ENCODE results near the gene OTOGL. TPM values are rescaled to one million over a fixed set of nuclear protein-coding genes. Genes with fewer than 3 reads are reported as not detected.

OTOGL gene
- polyA plus RNA-seq, 1 donor from 2014 or later: 0.33 TPM

- no peak overlapping the region for H3K27ac ChIP-seq (ENCODE audit: low read length)
- no peaks in the 10 kb centered on the region for H3K27me3 ChIP-seq (ENCODE audit: insufficient read depth, low read depth, low read length)
- H4K20me1 ChIP-seq (ENCODE audit: insufficient read depth): no peaks in the 10 kb centered on the region
- no peak overlapping the region for H3K4me3 ChIP-seq (ENCODE audit: low read length)
- no peak overlapping the region for H3K4me2 ChIP-seq (ENCODE audit: low read length)
- H3K9me2 ChIP-seq (ENCODE audit: insufficient read depth, low read length): no peaks in the 10 kb centered on the region
- H3F3A ChIP-seq (ENCODE audit: insufficient read depth, low read length, poor library complexity, severe bottlenecking): no peaks in the 10 kb centered on the region
- H2AFZ ChIP-seq (ENCODE audit: low read depth, low read length): no peak overlapping the region
- TF ChIP-seq EP300 (conservative IDR thresholded peaks at IDR 0.05; ENCODE audit: poor library complexity, severe bottlenecking) (no peak), POLR2AphosphoS5 (IDR thresholded peaks at IDR 0.05) (no peak)
- H3K9me3 ChIP-seq (ENCODE audit: low read length): no peaks in the 10 kb centered on the region
- no peaks in the 10 kb centered on the region for H3K79me2 ChIP-seq (replicated peaks; ENCODE audit: insufficient read depth, low read length)
- no peaks in the 10 kb centered on the region for H3K36me3 ChIP-seq (ENCODE audit: insufficient read depth, low read length)
- H3K9ac ChIP-seq (ENCODE audit: low read length): no peak overlapping the region
Measured at GRCh38 chr12:80187660-80188090, 88.3 kb downstream of the OTOGL start.

DNA sequence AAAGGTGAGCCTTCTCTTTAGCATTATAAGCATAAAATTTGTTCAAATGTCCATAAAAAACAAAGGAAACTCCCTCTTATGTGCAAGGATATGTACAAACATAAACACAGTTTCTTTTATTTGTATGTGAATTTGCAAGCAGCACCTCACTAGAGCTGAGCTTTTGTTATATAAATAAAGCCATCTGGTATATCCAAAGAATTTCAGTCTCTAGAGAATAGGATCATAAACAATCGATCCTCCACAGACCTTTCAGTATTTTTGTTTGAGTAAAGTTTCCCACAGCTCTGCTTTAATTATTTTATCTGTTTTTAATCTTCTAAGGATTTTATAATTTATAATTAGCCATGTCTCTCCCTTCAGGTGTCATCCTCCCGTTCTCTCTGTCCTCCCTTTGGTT is 89.2 kb downstream of the OTOGL start:
- H3K79me2 ChIP-seq (replicated peaks; ENCODE audit: insufficient read depth, low read length): no peaks in the 10 kb centered on the region
- no peak overlapping the region for H3K9ac ChIP-seq (ENCODE audit: low read length)
- no peak overlapping the region for H2AFZ ChIP-seq (ENCODE audit: low read depth, low read length)
- no peaks in the 10 kb centered on the region for H4K20me1 ChIP-seq (ENCODE audit: insufficient read depth)
- no peak overlapping the region for H3K4me2 ChIP-seq (ENCODE audit: low read length)
- H3K9me2 ChIP-seq (ENCODE audit: insufficient read depth, low read length): no peaks in the 10 kb centered on the region
- no peak overlapping the region for H3K4me3 ChIP-seq (ENCODE audit: low read length)
- no peaks in the 10 kb centered on the region for H3K36me3 ChIP-seq (ENCODE audit: insufficient read depth, low read length)
- no peaks in the 10 kb centered on the region for H3K9me3 ChIP-seq (ENCODE audit: low read length)
- no peaks in the 10 kb centered on the region for H3K27me3 ChIP-seq (ENCODE audit: insufficient read depth, low read depth, low read length)
- TF ChIP-seq EZH2 (IDR thresholded peaks at IDR 0.05; ENCODE audit: borderline replicate concordance, insufficient read depth, low read length, poor library complexity, severe bottlenecking) (no peak), POLR2AphosphoS5 (IDR thresholded peaks at IDR 0.05) (no peak), REST (IDR thresholded peaks at IDR 0.05; ENCODE audit: borderline replicate concordance) (no peak), TAF1 (IDR thresholded peaks at IDR 0.05; ENCODE audit: low read depth) (no peak), SMC3 (conservative IDR thresholded peaks at IDR 0.05; ENCODE audit: poor library complexity) (no peak), CTCF (IDR thresholded peaks at IDR 0.05; ENCODE audit: poor library complexity, severe bottlenecking) (no peak), RAD21 (conservative IDR thresholded peaks at IDR 0.05) (no peak), EP300 (conservative IDR thresholded peaks at IDR 0.05; ENCODE audit: poor library complexity, severe bottlenecking) (no peak), MXI1 (conservative IDR thresholded peaks at IDR 0.05; ENCODE audit: poor library complexity, severe bottlenecking) (no peak)
- H3F3A ChIP-seq (ENCODE audit: insufficient read depth, low read length, poor library complexity, severe bottlenecking): no peaks in the 10 kb centered on the region
- H3K27ac ChIP-seq (ENCODE audit: low read length): no peak overlapping the region

- H3K27ac ChIP-seq (ENCODE audit: low read length): no peak overlapping the region
- H2AFZ ChIP-seq (ENCODE audit: low read depth, low read length): no peak overlapping the region
- no peaks in the 10 kb centered on the region for H3K36me3 ChIP-seq (ENCODE audit: insufficient read depth, low read length)
- H4K20me1 ChIP-seq (ENCODE audit: insufficient read depth): no peaks in the 10 kb centered on the region
- H3K79me2 ChIP-seq (replicated peaks; ENCODE audit: insufficient read depth, low read length): no peaks in the 10 kb centered on the region
- no peaks in the 10 kb centered on the region for H3K9me3 ChIP-seq (ENCODE audit: low read length)
- TF ChIP-seq MXI1 (conservative IDR thresholded peaks at IDR 0.05; ENCODE audit: poor library complexity, severe bottlenecking): no peak
- H3F3A ChIP-seq (ENCODE audit: insufficient read depth, low read length, poor library complexity, severe bottlenecking): no peaks in the 10 kb centered on the region
- no peak overlapping the region for H3K4me3 ChIP-seq (ENCODE audit: low read length)
- no peaks in the 10 kb centered on the region for H3K27me3 ChIP-seq (ENCODE audit: insufficient read depth, low read depth, low read length)
- H3K9me2 ChIP-seq (ENCODE audit: insufficient read depth, low read length): no peaks in the 10 kb centered on the region
- H3K4me2 ChIP-seq (ENCODE audit: low read length): no peak overlapping the region
- no peak overlapping the region for H3K9ac ChIP-seq (ENCODE audit: low read length)
Measured at GRCh38 chr12:80189241-80189640, 89.9 kb downstream of the OTOGL start.

Measured in neural cell (in vitro differentiated cells).